Mesothelial cell of epicardium (in vitro differentiated cells): ENCODE results near the gene LYPD3. TPM values are rescaled to one million over a fixed set of nuclear protein-coding genes. Genes with fewer than 3 reads are reported as not detected.
A peak's percentile ranks its signal among the peaks of the same experiment; 100 is the strongest.

Experiments
- DNase-seq, 2 experiments: peaks; one replicate each; pipeline ENCODE4 v3.0.0; 2021; ENCODE audit warnings: low spot score in 2 of 2; ENCODE audit not compliant: unreplicated experiment in 2 of 2
- H3K27ac Mint-ChIP-seq: 2 replicates; pipeline ENCODE4 v1.8.0; 2021; ENCODE audit warnings: mixed read lengths
- H3K27me3 Mint-ChIP-seq: 2 replicates; pipeline ENCODE4 v1.8.0; 2021; ENCODE audit warnings: low read depth, mixed read lengths
- H3K36me3 Mint-ChIP-seq: 2 replicates; pipeline ENCODE4 v1.8.0; 2021; ENCODE audit warnings: mixed read lengths
- H3K4me1 Mint-ChIP-seq: 2 replicates; pipeline ENCODE4 v1.8.0; 2021; ENCODE audit warnings: mixed read lengths
- H3K4me3 Mint-ChIP-seq: 2 replicates; pipeline ENCODE4 v1.8.0; 2021; ENCODE audit warnings: mild to moderate bottlenecking, moderate library complexity, mixed read lengths
- H3K9me3 Mint-ChIP-seq: 2 replicates; pipeline ENCODE4 v1.8.0; 2021; ENCODE audit warnings: mixed read lengths
- CTCF ChIP-seq: fragments of 200-600 bp; sonication (generic); IDR thresholded peaks from one replicate; pipeline ENCODE4 v1.5.0; 2021; ENCODE audit warnings: antibody characterized with exemption; ENCODE audit not compliant: unreplicated experiment
- total RNA-seq: library from RNA; stranded (reverse); gene quantifications from 3 replicates; pipeline ENCODE4 v1.2.1, GENCODE V29; 2021

The LYPD3 gene
- total RNA-seq, 1 donor from 2014 or later, result 3.4 TPM

DNA sequence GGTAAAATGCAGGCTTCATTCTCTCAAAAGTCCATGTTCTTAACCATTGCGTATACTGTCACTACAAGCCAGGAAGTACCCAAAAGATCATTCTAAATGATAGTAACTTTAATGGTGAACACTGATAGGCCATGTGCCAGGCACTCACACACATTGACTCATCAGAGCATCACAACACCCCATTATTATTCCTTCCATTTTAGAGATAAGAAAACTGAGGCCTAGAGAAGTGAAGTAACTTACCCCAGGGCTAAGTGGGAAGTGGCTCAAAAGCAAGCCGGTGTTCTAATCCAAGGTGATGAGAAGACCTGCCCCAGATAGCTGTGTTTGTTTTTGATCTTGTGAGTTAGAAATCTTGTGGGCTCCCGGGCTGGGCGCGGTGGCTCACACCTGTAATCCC lies 40.5 kb upstream of the LYPD3 start:
- no peak for TF ChIP-seq CTCF
- H3K27ac Mint-ChIP-seq, result peak overlapping the region; percentile 25
- H3K9me3 Mint-ChIP-seq, result no peaks in the 10 kb centered on the region
- H3K36me3 Mint-ChIP-seq, result peaks cover 16% of the 10 kb centered on the region
- no peak for DNase-seq
- H3K4me3 Mint-ChIP-seq, result no peak overlapping the region
- H3K4me1 Mint-ChIP-seq, result peaks cover 15% of the 10 kb centered on the region
- H3K27me3 Mint-ChIP-seq, result no peaks in the 10 kb centered on the region

GRCh38 chr19:43505186-43505456 lies 39.7 kb upstream of the LYPD3 start:
- Mint-ChIP-seq H3K27ac (peak overlapping the region; percentile 37), H3K27me3 (no peaks in the 10 kb centered on the region), H3K9me3 (no peaks in the 10 kb centered on the region), H3K4me1 (peaks cover 17% of the 10 kb centered on the region), H3K4me3 (peak overlapping the region; percentile 52), H3K36me3 (peaks cover 14% of the 10 kb centered on the region)
- no peak for TF ChIP-seq CTCF
- DNase-seq, result no peak

DNA sequence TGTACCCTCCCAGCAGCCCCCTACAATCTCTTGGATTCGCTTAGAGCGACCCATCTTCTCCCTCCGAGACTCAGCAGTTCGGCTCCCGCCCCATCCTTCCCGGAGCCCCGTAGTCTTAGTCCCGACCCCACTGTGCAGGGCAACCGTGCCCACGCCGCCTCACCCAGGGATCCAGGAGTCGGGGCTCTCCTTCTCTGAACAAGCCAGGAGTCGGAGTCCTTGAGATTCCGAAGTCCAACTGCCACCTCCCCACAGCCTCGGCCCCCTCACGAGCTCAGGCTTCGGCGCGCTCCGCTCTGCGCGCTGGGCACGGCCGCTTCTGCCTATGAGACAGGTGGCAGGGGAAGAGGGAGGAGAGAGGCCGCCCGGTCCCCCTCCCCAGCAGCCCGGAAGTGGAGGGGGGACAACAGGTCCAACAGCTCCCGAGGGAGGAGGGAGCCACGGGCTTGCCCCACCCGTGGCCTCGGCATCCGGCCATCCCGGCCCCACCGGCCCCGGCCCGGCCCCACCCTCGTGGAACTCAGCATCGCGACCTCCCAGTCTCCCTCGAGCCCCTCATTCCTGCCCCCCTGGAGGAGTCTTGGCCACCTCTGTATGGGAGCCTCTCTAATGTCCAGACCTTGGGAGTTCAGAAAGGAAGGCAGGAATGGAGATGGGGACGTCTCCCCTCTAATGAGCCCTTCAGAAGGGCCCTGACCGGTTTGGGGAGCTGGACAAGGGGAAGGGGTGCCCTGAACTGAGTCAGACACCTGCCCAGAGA lies 39.2 kb upstream of the LYPD3 start, which contains the start of gene PHLDB3:
PHLDB3 (minus strand) TSS at position 321 of the 760 bp plus-strand sequence. CDS start 628 bp downstream, outside the sequence.
- peaks cover 17% of the 10 kb centered on the region for H3K4me1 Mint-ChIP-seq
- H3K36me3 Mint-ChIP-seq, result peaks cover 10% of the 10 kb centered on the region
- peak within 1 kb of the TSS; percentile 84 for H3K4me3 Mint-ChIP-seq
- DNase-seq, result peak in 1 of 2 experiments; percentile 61
- no peak for TF ChIP-seq CTCF
- no peaks in the 10 kb centered on the region for H3K27me3 Mint-ChIP-seq
- H3K9me3 Mint-ChIP-seq, result no peaks in the 10 kb centered on the region
- H3K27ac Mint-ChIP-seq, result peak within 1 kb of the TSS; percentile 96

DNA sequence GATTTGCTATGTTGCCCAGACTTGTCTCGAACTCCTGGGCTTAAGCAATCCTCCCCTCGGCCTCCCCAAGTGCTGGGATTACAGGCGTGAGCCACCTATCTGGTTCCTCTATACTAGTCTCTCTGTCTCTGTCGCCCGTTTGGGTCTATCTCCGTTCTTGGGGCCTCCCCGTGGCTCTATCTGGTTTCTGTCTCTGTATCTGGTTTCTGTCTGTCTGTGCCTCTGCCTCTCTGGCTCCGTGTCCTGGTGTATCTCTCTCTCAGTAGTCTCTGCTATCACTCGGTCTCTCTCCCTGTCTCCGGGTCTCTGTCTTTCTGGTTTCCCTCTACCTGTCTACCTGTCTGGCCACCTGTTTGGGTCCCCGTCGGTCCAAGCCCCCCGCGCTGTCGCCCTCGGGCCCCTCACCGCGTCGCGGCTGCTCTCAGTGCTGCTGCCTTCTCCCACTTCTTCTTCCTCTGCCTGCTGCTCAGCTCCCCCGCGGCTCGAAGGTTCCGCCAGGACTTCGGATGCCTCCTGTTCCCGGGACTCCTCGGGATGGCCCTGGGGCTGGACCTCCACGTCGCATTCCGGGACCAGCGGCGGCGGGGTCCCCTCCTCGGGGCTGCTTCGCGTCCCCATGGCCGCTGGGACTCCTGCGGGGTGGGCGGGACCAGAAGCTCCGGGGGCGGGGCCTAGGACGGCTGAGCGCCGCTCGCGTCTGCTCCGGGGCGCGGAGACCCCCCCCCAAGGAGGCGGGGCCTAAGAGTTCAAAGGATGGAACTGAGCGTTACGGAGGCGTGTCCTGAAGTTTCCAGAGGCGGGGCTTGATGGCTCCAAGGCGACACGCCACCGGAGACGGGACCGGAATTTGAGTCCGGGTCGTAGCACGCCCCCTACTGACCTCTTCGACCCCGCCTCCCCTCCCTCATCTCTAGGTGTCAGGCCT lies 38.4 kb upstream of the LYPD3 start:
- H3K9me3 Mint-ChIP-seq, result no peaks in the 10 kb centered on the region
- TF ChIP-seq CTCF, result no peak
- H3K27me3 Mint-ChIP-seq, result no peaks in the 10 kb centered on the region
- peak overlapping the region; percentile 84 for H3K4me3 Mint-ChIP-seq
- peaks cover 17% of the 10 kb centered on the region for H3K4me1 Mint-ChIP-seq
- H3K36me3 Mint-ChIP-seq, result peaks cover 10% of the 10 kb centered on the region
- peak; percentile 97 for DNase-seq
- peak overlapping the region; percentile 96 for H3K27ac Mint-ChIP-seq

DNA sequence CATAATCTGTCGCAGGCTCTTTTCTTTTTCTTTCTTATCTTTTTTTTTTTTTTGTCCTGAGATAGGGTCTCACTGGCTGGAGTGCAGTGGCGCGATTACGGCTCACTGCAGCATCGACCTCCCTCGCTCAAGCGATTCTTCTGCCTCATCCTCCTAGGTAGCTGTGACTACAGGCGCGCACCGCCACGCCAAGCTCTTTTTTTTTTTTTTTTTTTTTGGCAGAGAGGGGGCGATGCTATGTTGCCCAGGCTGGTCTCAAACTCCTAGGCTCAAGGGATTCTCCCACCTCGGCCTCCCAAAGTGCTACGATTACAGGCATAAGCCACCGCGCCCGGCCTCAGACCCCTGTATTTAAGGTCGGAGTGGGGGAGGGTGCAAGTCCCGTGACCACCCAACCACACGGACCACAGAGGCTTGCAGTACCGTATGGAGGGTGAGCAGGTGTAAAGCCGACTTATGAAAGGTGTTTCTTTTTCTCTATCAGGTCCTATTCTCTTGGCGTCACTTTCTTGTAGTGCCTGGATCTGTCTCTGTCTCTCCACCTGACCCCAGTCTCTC lies 37.1 kb upstream of the LYPD3 start:
- no peak for DNase-seq
- Mint-ChIP-seq H3K27me3 (no peaks in the 10 kb centered on the region), H3K4me1 (peaks cover 19% of the 10 kb centered on the region), H3K36me3 (peaks cover 6% of the 10 kb centered on the region), H3K27ac (peak overlapping the region; percentile 96), H3K4me3 (peak overlapping the region; percentile 84), H3K9me3 (no peaks in the 10 kb centered on the region)
- no peak for TF ChIP-seq CTCF
